Renal cortex interstitium (tissue), 11 donors: ENCODE measurements around the gene PRRC2B. TPM values are rescaled to one million over a fixed set of nuclear protein-coding genes. Genes with fewer than 3 reads are reported as not detected.
"Not testable (repeated sequence)": the region's sequence is repeated elsewhere in the genome, so short reads cannot be mapped to it uniquely, and the experiment has no call there.

ENCODE experiments used
- DNase-seq, 11 donors: peaks; one replicate each; pipeline ENCODE4 v3.0.0-alpha.2; 2013; ENCODE audit warnings: low read depth in 9 of 11, low spot score in 4 of 11; ENCODE audit errors: extremely low read depth in 1 of 11
- polyA plus RNA-seq, 3 donors: library from polyadenylated mRNA; unstranded; fragments of 120-200 nt; gene quantifications; one replicate each; pipeline ENCODE4 v1.2.1, GENCODE V29; 2013; ENCODE audit not compliant: insufficient read length in 3 of 3

The PRRC2B gene
- polyA plus RNA-seq, 3 donors, result 177 to 200 (median 196) TPM

- no peak for DNase-seq
These were observed 93.7 kb downstream of the PRRC2B start for GRCh38 chr9:131487621-131488031.

- no peak for DNase-seq
These were observed 96.6 kb downstream of the PRRC2B start for GRCh38 chr9:131490514-131490913.

- DNase-seq, result no peak
These were observed 97.3 kb downstream of the PRRC2B start for GRCh38 chr9:131491001-131491710.

GRCh38 chr9:131492070-131492469 lies 98.2 kb downstream of the PRRC2B start:
- DNase-seq, result no peak

GRCh38 chr9:131494296-131494870 lies 100.5 kb downstream of the PRRC2B start:
- no peak for DNase-seq

GRCh38 chr9:131495785-131496184 lies 101.9 kb downstream of the PRRC2B start:
- DNase-seq, result no peak

GRCh38 chr9:131496844-131497405 lies 103.0 kb downstream of the PRRC2B start:
- DNase-seq, result no peak

- no peak for DNase-seq
These were observed 105.4 kb downstream of the PRRC2B start for GRCh38 chr9:131499254-131499767.

- DNase-seq, result no peak
These were observed 106.5 kb downstream of the PRRC2B start for GRCh38 chr9:131500377-131500776.

- DNase-seq, result no peak
These were observed 107.2 kb downstream of the PRRC2B start for GRCh38 chr9:131500939-131501541.

- peak; percentile 55 to 89 (median 80) for DNase-seq
These were observed 109.1 kb downstream of the PRRC2B start, which contains the start of gene POMT1 for GRCh38 chr9:131502781-131503625. Gene POMT1, plus strand, starts transcription at chr9:131502918. Its CDS starts 1,301 bp downstream, at chr9:131504219.

GRCh38 chr9:131503626-131504465 lies 110.0 kb downstream of the PRRC2B start:
- no peak for DNase-seq

GRCh38 chr9:131505012-131505411 lies 111.1 kb downstream of the PRRC2B start:
- no peak for DNase-seq

GRCh38 chr9:131511416-131511815 lies 117.5 kb downstream of the PRRC2B start:
- no peak for DNase-seq

GRCh38 chr9:131511880-131512279 lies 118.0 kb downstream of the PRRC2B start:
- no peak for DNase-seq

- DNase-seq, result no peak
These were observed 119.3 kb downstream of the PRRC2B start for GRCh38 chr9:131513177-131513576.

- DNase-seq, result not testable (repeated sequence)
These were observed 121.7 kb downstream of the PRRC2B start for GRCh38 chr9:131515559-131516031.

- no peak for DNase-seq
These were observed 122.2 kb downstream of the PRRC2B start for GRCh38 chr9:131516100-131516499.
